ENCODE results near the gene DDIT3. TPM values are rescaled to one million over a fixed set of nuclear protein-coding genes. Genes with fewer than 3 reads are reported as not detected.

Gene DDIT3
- total RNA-seq, 1 experiment from 2014 or later = 15.6 TPM

DNA sequence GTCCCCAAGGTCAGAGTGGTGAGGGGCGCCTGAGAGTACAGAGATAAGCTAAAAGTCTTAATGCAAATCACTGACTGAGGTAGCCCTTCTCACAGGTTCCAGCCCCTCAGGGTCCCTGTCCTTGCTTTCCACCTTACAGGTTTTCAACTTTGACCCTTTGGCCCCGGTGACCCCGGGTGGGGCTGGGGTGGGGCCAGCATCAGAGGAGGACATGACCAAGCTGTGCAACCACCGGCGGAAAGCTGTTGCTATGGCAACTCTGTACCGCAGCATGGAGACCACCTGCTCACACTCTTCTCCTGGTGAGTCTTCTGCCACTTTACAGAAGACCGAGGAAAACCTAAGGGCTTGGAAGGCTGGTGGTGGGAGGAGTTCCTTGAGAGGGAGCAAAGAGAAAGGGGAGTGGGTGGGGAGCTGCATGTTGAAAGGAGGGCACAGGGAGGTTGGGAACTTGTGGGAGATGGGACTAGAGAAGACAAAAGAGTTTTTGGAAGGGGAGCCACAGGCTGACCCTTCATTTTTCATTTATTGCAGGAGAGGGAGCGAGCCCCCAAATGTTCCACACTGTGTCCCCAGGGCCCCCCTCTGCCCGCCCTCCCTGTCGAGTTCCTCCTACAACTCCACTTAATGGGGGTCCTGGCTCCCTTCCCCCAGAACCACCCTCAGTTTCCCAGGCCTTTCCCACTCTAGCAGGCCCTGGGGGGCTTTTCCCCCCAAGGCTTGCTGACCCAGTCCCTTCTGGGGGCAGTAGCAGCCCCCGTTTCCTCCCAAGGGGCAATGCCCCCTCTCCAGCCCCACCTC is 4.7 kb upstream of the DDIT3 start:
- POLR2A ChIA-PET (ENCODE audit: unreplicated experiment) = interaction anchor here (0.6 kb wide), 1 partner anchor 10 kb away, joined by 3 read pairs; no protein-coding TSS in a partner anchor
- Histone ChIP-seq H4K20me1 (ENCODE audit: insufficient read depth) (peaks cover 15% of the 10 kb centered on the region; the same call in 1 of the 2 replicates), H3K9me3 (ENCODE audit: insufficient read depth, low read depth) (no peaks in the 10 kb centered on the region), H3F3A (ENCODE audit: insufficient read depth, low read depth) (peaks cover 36% of the 10 kb centered on the region), H3K36me3 (ENCODE audit: low read depth) (no peaks in the 10 kb centered on the region), H2AFZ (no peak overlapping the region), H3K27ac (no peak overlapping the region), H3K79me2 (ENCODE audit: low read depth) (peaks cover 27% of the 10 kb centered on the region), H3K9me2 (ENCODE audit: insufficient read depth) (no peaks in the 10 kb centered on the region), H3K4me1 (replicated peaks; ENCODE audit: insufficient read depth) (peaks cover 22% of the 10 kb centered on the region), H3K4me2 (peak overlapping the region; percentile 88; the same call in 1 of the 2 replicates), H3K4me3 (no peak overlapping the region), H3K27me3 (ENCODE audit: insufficient read depth, low read depth) (no peaks in the 10 kb centered on the region)
- no peak for DNase-seq
- TF ChIP-seq, protein P1, sequence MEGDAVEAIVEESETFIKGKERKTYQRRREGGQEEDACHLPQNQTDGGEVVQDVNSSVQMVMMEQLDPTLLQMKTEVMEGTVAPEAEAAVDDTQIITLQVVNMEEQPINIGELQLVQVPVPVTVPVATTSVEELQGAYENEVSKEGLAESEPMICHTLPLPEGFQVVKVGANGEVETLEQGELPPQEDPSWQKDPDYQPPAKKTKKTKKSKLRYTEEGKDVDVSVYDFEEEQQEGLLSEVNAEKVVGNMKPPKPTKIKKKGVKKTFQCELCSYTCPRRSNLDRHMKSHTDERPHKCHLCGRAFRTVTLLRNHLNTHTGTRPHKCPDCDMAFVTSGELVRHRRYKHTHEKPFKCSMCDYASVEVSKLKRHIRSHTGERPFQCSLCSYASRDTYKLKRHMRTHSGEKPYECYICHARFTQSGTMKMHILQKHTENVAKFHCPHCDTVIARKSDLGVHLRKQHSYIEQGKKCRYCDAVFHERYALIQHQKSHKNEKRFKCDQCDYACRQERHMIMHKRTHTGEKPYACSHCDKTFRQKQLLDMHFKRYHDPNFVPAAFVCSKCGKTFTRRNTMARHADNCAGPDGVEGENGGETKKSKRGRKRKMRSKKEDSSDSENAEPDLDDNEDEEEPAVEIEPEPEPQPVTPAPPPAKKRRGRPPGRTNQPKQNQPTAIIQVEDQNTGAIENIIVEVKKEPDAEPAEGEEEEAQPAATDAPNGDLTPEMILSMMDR (conservative IDR thresholded peaks at IDR 0.05) = no peak
- no peak for TF ChIP-seq EZH2 (IDR thresholded peaks at IDR 0.05; ENCODE audit: low read depth)
- CTCF ChIA-PET = no interaction called here
- intact Hi-C loops (cut with micrococcal nuclease; ENCODE audit: unreplicated experiment) = no loop called here
- no TSS peak for BruUV-seq (replicated peaks)

DNA sequence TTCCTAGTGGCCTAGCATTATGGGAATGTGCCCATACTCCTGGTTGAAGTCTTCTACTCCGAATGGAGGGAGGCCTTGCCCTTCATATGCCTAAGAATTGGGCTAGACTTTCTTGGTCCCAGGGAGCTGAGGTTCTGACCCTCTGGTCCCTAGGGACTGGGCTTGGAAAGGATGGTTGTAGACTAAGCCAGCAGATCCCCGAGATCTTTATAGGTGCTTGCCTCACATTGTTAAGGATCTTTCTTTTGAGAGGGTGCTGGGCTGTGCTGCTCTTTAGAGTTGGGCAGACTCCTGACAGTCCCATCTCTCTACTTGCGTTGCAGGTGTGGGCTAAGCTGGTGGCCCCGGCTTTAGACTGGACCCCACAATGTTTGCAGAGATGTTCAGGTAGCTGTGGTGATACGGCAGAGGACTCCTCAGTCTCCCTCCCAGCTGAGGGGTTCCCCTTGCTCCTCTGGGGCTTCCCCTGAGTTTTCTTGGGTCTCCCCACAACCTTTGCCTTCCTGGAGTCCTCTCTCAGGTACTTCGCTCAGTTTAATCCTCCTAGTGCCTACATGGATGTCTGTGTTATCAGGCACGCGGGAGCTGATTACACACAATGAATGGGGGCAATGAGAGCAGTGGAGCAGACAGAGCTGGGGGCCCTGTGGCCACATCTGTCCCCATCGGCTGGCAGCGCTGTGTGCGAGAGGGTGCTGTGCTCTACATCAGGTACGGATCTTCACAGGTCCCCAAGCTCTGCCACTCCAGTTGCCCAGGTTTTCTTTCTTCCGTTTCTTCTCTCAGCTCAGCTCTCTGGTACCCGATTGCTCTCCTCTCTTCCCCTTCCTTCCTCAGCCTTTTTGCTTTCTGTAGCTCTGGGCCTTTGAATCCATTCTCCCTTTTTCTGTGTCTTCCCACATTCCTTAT is 3.6 kb upstream of the DDIT3 start:
- no peaks in the 10 kb centered on the region for H3K9me2 ChIP-seq (ENCODE audit: insufficient read depth)
- H3F3A ChIP-seq (ENCODE audit: insufficient read depth, low read depth) = peaks cover 43% of the 10 kb centered on the region
- TF ChIP-seq, protein P1 (conservative IDR thresholded peaks at IDR 0.05) = no peak
- TF ChIP-seq EZH2 (IDR thresholded peaks at IDR 0.05; ENCODE audit: low read depth) = no peak
- peaks cover 26% of the 10 kb centered on the region for H4K20me1 ChIP-seq (ENCODE audit: insufficient read depth)
- peak overlapping the region; percentile 88 for H3K4me2 ChIP-seq
- H3K27me3 ChIP-seq (ENCODE audit: insufficient read depth, low read depth) = no peaks in the 10 kb centered on the region
- no TSS peak for BruUV-seq (replicated peaks)
- peaks cover 37% of the 10 kb centered on the region for H3K79me2 ChIP-seq (ENCODE audit: low read depth)
- ChIA-PET CTCF (no interaction called here), POLR2A (ENCODE audit: unreplicated experiment) (interaction anchor here (0.6 to 0.9 kb wide), 3 partner anchors 11 to 77 kb away, joined by 3 to 16 read pairs (median 3); no protein-coding TSS in a partner anchor)
- intact Hi-C loops (cut with micrococcal nuclease; ENCODE audit: unreplicated experiment) = loop anchor here (2.0 kb wide), 2 partner anchors 23 to 229 kb away; partner anchors contain the start of genes CDK4 and DCTN2
- peaks cover 8% of the 10 kb centered on the region for H3K36me3 ChIP-seq (ENCODE audit: low read depth)
- no peaks in the 10 kb centered on the region for H3K9me3 ChIP-seq (ENCODE audit: insufficient read depth, low read depth)
- no peak overlapping the region for H2AFZ ChIP-seq
- H3K4me1 ChIP-seq (replicated peaks; ENCODE audit: insufficient read depth) = peaks cover 23% of the 10 kb centered on the region
- no peak for DNase-seq
- peak overlapping the region; percentile 98 for H3K4me3 ChIP-seq
- H3K27ac ChIP-seq = peak overlapping the region; percentile 68; the same call in 1 of the 2 replicates
